Measurements from ENCODE around the gene SDCCAG8.

The SDCCAG8 gene

GRCh38 chr1:243254233-243254926 is 1.5 kb upstream of the SDCCAG8 start:
- DNase-seq: peak; percentile 74

GRCh38 chr1:243254927-243255790 is 682 bp upstream of the SDCCAG8 start, which contains the start of gene CEP170:
TSS of gene CEP170 (minus strand) at chr1:243255281. CDS start at chr1:243225280, 30,001 bp downstream.
- peak; percentile 99 for DNase-seq

GRCh38 chr1:243256590-243256989 is 749 bp downstream of the SDCCAG8 start:
- no peak for DNase-seq

- no peak for DNase-seq
Observed at GRCh38 chr1:243257189-243257588, 1.3 kb downstream of the SDCCAG8 start.

GRCh38 chr1:243258731-243259130 is 2.9 kb downstream of the SDCCAG8 start:
- DNase-seq: no peak

- DNase-seq: no peak
Observed at GRCh38 chr1:243260221-243260880, 4.5 kb downstream of the SDCCAG8 start.

GRCh38 chr1:243261390-243261789 is 5.5 kb downstream of the SDCCAG8 start:
- no peak for DNase-seq

GRCh38 chr1:243264717-243265116 is 8.9 kb downstream of the SDCCAG8 start:
- peak; percentile 80 for DNase-seq

- DNase-seq: no peak
Observed at GRCh38 chr1:243266231-243266630, 10.4 kb downstream of the SDCCAG8 start.

- DNase-seq: no peak
Observed at GRCh38 chr1:243267471-243267880, 11.6 kb downstream of the SDCCAG8 start.

GRCh38 chr1:243267914-243268653 is 12.2 kb downstream of the SDCCAG8 start:
- DNase-seq: peak; percentile 95

GRCh38 chr1:243268751-243269460 is 13.1 kb downstream of the SDCCAG8 start:
- DNase-seq: no peak

GRCh38 chr1:243269461-243269801 is 13.6 kb downstream of the SDCCAG8 start:
- DNase-seq: no peak

GRCh38 chr1:243270097-243270864 is 14.4 kb downstream of the SDCCAG8 start:
- DNase-seq: no peak

- no peak for DNase-seq
Observed at GRCh38 chr1:243271996-243272395, 16.2 kb downstream of the SDCCAG8 start.

GRCh38 chr1:243272401-243272800 is 16.6 kb downstream of the SDCCAG8 start:
- no peak for DNase-seq

GRCh38 chr1:243273506-243273905 is 17.7 kb downstream of the SDCCAG8 start:
- DNase-seq: no peak

- DNase-seq: no peak
Observed at GRCh38 chr1:243273945-243274344, 18.1 kb downstream of the SDCCAG8 start.

- no peak for DNase-seq
Observed at GRCh38 chr1:243275316-243275715, 19.5 kb downstream of the SDCCAG8 start.

- DNase-seq: no peak
Observed at GRCh38 chr1:243280571-243281129, 24.8 kb downstream of the SDCCAG8 start.

- no peak for DNase-seq
Observed at GRCh38 chr1:243281672-243282071, 25.8 kb downstream of the SDCCAG8 start.

All from fibroblast of skin of abdomen (primary cell).